NCI-H524 treated with DMSO at 0.1 percent for 48 hours (cell line): Measurements from ENCODE around the gene RAD50.
"Not testable (repeated sequence)": the region's sequence is repeated elsewhere in the genome, so short reads cannot be mapped to it uniquely, and the experiment has no call there.

Experiments used
- DNase-seq: peaks from one replicate; lab custom pipeline; 2025; lab: John Stamatoyannopoulos, UW

RAD50 gene

DNA sequence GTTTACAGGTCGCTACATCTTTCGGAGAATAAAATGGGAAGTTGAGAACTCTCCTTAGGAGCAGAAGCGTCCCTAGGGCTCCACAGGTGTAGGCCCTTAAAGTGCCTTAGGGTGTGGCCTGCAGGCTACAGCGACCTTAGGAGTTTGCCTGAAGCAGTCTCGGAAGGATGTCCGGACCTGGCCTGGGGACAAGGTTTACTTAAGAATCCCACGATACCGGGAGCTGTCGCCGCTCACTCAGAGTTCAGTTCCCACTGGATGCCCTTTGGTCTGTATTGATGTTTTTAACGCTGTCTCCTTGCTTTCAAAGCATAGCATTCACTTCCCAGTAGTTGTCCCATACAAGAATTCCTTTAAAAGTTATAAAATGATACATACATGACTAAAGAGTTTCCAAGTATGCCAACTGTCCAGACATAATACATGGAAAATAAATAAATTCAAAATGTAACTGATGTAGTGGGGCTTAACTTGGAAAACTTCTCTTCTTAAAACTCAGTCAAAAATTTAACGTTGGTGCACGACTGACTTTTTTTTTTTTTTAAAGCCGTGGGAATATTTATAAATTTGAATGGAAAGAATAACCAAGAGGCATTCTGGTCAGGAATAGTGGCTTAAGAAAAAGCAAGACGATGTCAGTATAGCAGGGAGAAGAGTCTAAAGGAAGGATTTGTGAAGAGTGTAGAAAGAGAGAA, 848 bp downstream of the RAD50 start:
- no peak for DNase-seq

DNA sequence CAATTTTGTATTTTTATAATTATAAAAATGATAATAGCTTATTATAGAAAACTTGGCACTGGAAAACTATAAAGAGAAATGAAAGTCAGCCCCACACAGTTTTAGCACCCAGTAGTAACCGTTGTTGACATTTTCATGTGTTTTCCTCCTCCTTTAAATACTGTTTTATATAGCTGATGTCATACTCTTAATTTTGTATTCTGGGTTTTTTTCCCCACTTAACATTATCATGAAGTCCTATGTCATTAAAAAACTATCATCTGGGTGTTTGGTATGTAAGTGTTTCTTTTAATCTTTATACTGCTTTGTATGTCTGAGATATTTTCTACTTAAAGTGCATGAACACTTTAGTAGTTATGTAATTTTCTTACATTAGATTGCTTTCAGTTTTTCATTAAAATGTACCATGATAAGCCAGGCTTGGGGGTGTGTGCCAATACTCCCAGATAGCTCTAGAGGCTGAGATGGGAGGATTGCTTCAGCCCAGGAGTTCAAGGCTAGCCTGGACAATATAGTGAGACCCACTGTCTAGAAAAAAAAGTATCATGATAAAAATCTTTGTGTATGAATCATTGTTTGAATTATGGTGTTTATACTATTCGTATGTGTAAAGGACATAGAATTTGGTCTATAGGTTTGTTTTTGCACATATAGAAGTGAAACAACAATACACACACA, 2.7 kb downstream of the RAD50 start:
- DNase-seq: no peak

DNA sequence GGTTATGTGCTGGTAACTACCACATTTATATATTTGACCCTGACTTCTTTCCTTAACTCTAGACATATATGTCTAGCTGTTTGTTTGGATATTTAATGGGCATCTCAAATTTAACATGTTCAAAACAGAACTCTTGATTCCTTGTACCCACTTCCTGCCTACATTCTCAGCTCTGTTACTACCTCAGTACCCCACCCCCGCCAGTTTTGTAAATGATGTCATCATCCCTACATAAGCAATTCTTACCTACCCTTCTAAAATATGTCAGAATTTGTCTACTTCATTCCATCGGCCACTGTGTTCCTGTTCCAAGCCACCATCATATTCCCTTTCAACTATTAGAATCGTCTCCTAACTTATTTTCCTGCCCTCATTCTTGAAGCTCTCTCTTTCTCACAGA, 4.8 kb downstream of the RAD50 start:
- DNase-seq: no peak

DNA sequence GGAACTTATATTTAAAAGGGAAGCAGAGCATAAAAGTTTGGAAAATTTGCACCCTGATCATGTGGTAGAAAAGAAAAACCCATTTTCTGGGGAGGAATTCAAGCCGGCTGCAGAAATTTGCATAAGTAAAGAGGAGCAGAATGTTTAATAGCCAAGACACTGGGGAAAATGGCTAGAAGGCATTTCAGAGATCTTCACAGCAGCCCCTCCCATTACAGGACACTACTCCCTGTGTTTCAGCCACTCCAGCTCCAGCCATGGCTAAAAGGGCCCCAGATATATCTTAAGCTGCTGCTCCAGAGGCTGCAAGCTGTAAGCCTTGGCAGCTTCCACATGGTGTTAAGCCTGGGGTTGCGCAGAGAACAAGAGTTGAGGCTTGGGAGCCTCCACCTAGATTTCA, 7.8 kb downstream of the RAD50 start:
- DNase-seq: not testable (repeated sequence)

DNA sequence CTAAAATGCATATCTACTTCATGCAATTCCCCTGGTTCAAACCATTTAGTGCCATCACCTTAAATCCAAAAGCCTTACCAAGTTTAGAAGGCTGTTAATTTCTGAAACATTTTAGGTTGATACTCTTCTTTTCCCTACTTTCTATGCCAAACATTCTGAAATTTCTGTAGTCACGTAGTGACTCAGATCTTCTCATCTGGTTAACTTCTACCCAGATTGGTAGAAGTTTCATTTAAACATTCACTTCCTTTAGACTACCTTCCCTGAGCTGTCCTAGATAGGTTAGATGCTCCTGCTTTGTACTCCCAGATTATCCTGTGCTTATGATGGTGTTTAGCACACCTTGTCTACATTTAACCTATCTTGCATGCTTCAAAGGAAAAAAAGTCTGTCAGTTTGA, 9.9 kb downstream of the RAD50 start:
- no peak for DNase-seq

DNA sequence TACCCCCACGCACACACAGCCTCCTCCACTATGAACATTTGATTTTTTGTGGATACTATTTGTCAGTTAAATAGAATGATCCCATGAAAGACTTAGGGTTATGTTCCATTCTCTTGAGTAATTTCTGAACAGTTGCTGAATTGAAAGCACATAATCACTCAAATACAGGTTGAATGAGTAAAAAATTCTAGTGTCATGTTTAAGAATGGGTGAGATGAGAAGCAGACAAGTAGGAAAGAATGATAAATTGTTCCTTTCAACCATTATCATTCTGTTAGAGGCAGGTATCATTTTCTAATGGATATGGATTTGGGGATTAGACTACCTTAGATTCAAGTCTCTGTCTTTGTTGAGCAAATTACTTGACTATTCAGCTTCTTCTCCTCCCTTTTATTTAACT, 19.3 kb downstream of the RAD50 start:
- DNase-seq: no peak

DNA sequence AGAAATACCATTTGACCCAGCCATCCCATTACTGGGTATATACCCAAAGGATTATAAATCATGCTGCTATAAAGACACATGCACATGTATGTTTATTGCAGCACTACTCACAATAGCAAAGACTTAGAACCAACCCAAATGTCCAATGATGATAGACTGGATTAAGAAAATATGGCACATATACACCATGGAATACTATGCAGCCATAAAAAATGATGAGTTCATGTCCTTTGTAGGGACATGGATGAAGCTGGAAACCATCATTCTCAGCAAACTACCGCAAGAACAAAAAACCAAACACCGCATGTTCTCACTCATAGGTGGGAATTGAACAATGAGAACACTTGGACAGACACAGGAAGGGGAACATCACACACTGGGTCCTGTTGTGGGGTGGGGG, 27.8 kb downstream of the RAD50 start:
- DNase-seq: not testable (repeated sequence)

DNA sequence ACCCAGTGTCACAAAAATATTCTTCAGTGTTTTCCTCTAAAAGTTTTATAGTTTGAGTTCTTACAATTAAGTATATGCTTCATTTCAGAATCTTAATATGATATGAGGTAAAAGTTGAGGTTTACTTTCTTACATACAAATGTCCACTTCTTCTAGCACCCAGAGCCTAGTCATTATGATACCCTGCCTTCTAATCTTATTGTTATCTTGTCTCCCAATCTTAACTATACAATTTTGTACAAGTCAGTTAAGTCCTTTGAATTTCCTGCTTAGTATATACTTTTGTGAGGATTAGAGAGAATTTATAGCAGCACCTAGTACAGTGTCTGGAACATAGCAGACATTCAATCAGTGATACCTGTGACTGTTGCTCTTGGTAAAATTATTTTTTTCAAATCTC, 29.3 kb downstream of the RAD50 start:
- DNase-seq: no peak

DNA sequence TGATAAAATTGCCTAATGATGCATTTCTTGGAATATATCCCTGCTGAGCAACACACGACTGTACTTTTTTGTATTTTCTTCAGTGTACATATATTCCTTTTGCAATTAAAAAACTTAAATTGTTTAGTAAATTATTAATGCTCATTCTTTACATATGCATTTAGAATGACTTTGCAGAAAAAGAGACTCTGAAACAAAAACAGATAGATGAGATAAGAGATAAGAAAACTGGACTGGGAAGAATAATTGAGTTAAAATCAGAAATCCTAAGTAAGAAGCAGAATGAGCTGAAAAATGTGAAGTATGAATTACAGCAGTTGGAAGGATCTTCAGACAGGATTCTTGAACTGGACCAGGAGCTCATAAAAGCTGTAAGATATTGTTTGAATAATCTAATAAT, 32.7 kb downstream of the RAD50 start:
- no peak for DNase-seq

DNA sequence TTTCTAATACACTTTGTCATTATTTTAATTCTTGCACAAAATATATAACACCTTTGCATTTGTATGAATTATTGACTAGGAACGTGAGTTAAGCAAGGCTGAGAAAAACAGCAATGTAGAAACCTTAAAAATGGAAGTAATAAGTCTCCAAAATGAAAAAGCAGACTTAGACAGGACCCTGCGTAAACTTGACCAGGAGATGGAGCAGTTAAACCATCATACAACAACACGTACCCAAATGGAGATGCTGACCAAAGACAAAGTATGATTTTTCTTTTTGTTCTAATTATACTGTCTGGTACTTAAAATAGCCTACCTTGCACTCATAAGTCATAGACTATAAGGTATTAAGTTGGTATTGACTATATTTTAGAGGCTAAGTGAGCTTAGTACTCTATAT, 34.4 kb downstream of the RAD50 start:
- no peak for DNase-seq

DNA sequence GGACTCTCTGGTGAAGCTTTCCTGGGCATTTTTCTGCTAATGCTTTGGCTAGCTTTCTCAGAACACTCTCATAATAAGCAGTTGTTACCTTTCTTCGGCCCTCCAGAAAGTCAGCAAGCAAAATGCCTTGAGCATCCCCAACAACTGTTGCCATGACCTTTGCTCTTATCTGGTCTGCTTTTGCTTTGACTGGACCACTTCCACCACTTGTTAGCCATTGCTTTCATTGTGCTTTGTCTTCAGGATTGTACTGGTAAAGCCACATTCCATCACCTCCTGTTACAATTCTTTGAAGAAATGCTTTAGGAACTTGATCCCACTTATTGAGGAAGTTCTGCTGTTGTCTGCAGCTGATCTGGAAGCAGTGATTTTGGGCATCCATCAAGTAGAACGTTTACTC, 35.7 kb downstream of the RAD50 start:
- DNase-seq: no peak

DNA sequence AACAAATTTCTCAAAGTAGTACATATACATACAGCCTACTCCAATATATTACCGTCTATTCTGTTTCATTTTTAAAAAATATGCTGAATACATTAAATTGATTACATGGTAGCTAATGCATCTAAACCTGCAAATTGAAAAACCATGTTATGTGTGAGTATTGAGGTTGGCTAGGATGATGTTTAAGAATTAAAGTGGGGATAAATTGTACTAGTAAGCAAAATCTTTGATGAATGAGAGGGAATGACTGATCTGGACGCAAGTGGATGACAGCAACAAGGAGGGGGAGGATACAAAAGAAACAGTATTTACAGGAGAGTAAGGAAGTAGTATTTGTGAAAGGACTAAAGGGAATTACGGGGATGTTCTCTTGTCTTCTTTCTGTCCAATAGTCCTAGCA, 37.4 kb downstream of the RAD50 start:
- DNase-seq: no peak

DNA sequence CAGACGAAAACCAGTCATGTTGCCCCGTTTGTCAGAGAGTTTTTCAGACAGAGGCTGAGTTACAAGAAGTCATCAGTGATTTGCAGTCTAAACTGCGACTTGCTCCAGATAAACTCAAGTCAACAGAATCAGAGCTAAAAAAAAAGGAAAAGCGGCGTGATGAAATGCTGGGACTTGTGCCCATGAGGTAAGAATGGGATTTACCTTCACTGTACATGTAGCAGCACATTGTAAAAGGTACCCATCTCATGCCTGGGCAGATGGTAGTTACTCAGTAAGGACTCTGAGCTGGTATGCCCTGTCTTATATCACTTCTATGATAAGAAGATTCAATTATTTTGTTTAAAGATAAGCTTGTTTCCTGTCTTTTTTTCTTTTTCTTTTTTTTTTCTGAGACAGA, 38.8 kb downstream of the RAD50 start:
- no peak for DNase-seq

DNA sequence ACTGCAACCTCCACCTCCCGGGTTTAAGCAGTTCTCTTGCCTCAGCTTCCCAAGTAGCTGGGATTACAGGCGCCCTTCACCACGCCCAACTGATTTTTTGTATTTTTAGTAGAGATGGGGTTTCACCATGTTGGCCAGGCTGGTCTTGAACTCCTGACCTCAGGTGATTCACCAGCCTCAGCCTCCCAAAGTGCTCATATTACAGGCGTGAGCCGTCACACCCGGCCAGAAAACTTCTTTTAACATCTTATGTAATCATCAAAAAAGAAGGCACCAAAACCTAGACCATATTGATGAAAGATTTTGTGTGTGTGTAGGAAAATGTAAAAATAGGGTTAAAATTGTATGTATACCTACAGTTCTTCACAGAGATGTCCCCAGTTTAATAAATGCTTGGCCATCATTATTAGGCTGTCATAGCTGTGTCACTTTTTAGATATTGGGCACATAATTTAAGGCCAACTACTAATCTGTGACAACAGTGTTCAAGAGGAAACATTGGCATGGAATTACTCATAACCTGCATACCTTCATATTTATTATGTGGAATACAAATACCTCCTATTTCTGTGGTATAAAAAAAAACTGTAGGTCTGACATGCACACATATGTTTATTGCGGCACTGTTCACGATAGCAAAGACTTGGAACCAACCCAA, 44.4 kb downstream of the RAD50 start:
- no peak for DNase-seq

DNA sequence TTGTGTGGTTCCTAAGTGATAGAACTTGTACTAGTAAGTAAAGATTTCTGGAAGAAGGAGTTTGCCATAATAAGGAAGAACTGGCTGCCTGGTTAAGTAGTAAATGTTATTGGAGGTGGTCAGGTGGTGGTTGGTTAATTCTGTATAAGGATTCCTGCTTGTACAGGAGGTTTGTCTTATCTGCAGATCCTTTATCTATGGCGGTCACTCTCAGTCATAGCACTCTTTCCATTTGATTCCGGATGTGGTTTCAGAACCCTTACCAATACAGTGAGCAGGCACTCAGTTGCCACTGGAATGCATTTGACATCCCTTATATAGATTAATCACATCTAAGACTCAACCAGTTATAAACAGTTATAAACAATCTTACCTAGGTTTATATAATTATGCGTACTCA, 50.3 kb downstream of the RAD50 start:
- DNase-seq: no peak

DNA sequence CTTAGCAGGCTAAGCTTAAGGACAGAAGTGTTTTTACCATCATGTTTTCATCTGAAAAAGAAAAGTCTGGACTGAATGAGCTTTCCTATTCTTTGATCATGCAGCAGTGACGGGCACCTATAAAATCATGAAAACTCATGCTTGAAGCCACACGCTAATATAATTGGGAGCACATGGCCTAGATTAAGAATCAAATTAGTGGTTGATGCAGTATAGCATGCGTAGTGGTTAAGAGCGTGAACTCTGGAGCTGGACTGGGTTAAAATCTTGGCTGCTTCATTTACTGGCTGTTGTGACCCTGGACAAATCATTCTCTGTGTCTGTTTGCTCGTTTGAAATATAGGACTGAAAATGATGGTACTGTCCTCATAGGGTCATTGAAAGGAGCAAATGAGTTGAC, 51.3 kb downstream of the RAD50 start:
- no peak for DNase-seq

DNA sequence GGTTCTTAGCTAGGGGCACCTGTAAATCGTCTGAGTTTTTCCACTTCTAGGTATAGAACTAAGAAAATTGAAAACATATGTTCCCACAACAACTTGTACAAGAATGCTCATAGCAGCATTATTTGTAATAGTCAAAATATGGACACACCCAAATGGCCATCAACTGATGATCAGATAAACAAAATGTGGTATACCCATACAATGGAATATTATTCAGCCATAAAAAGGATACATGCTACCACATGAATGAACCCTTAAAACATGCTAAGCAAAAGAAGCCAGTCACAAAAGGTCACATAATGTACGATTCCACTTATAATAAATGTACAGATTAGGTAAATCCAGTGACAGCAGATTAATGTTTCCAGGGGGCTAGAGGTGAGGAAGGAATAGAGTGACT, 55.2 kb downstream of the RAD50 start:
- DNase-seq: no peak

DNA sequence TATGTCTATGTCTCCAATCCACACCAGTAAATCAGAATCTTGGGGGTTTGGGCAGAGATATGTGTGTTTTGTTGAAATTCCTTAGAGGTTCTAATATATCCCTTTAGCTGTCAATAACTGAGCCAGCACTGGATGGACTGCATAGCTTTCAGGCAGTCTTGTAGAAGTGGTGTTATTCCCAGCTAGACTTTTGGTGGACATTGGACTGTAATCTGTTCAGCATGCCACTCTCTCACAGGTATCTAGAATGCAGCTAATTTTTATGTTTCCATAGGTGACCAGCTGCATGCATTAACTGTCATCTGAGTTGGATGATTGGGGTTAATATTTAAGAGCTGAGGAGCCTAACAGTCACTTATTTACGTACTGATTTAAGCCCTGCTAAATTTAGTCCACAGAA, 56.1 kb downstream of the RAD50 start:
- DNase-seq: no peak

DNA sequence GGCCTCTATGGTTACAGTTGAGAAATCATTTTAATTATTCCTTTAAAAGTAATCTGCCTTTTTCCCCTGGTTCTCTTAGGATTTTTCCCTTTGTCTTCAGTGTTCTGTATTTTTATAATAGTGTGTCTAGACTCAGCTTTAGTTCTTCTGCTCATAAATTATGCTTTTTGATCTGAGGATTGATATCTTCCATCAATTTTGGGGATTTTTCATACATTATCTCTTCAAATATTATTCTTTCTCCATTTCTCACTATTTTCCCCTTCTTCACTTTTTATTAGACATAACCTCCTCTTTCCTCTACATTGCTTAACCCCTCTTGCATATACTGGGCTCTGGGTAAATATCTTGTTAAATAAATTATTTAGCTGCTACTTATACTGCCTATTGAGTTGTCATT, 64.9 kb downstream of the RAD50 start:
- no peak for DNase-seq

DNA sequence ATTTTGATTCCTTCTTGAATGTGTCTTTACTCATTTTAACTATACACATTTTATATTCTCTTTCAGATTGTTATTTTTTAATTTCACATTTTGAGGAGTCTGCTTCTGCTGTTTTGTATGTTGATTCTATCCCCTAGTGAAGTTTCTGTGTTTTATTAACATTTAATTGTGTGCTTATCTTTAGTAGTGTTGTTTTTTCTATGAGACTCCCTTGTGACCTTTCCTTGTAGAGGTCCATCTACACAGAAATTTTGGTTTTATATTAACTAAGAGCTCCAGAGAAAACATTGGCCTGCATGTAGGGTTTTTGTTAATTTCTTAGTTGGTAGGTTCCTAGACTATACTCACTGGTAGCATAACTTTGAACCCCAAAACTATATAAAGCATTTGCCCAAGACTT, 65.8 kb downstream of the RAD50 start:
- no peak for DNase-seq

DNA sequence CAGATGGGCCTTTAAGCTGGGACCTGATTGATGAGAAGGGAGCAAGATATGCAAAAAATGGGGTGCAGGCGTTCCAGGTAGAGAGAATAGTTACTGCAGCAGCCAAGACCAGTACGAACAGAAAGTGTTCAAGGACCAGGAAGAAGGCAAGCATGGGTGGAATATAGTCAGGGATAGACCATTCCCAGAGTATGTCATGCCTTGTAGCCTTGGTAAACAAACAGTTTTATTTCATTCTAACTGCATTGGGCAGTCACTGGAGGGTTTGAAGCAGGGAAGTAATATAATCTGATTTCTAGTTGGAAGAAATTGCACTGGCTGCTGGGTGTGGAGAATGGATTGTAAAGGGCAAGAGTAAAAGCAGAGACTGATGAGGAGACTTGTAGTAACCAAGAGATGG, 70.7 kb downstream of the RAD50 start:
- DNase-seq: no peak

DNA sequence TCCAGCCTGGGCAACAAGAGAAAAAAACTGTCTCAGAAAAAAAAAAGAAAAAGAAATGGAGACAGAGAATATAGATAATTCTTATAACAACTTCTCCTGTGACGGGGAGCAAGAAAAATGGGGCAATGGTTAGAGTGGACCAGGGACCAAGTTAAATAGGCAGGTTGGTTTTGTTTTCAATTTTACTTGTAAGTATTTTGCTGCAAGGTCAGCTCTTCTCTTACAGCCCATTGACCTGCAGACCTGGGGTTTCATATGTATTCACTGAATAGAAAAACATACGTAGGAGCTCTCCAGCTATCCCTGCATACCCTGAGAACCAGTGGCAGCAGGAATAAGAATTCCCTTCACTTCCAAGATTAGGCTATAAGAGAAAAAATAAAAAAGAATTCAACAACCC, 72.0 kb downstream of the RAD50 start:
- no peak for DNase-seq

DNA sequence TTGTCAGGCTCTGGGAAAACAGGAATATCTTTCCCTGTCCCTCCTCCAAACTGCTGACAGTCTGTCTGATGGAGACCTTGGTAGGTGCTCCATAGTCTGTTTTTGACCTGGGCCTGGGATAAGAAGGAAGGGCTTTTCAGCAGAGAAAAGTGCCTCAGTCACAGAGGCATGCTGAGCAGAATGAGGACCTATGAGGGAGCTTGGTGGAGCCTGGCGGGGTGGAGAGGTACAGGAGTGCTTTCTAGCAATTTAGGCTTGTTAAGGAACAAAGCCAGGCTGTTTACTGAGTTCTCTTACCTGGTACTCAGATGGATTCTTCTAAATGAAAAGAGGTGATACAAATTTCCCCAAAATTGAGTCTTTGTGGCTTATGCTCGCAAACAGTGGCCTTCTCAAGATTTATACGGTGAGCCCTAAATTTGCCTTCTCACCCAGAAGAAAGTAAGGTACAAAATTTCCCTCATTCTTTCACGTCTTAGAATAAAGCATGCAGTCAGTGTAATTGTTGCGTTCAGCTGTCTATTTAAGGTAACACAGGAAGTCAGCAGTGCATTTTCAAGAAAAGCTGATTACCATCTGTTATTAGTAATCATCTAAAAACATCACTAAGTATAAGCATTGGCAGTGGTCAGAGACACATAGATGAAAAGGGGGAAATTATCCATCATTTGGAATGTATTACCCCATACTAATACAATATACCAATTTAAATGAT, 72.6 kb downstream of the RAD50 start:
- no peak for DNase-seq
